ENCODE measurements around the gene R3HDM1. TPM values are rescaled to one million over a fixed set of nuclear protein-coding genes. Genes with fewer than 3 reads are reported as not detected.

The R3HDM1 gene
- total RNA-seq, 1 experiment from 2014 or later = 62.6 TPM

- Histone ChIP-seq H3K27ac (ENCODE audit: low read length) (no peak overlapping the region), H3K36me3 (ENCODE audit: control insufficient read depth, insufficient read depth, low read length) (peaks cover 45% of the 10 kb centered on the region), H3K4me3 (ENCODE audit: low read depth in 2 of 2, low read length in 2 of 2) (no peak overlapping the region), H3K4me1 (ENCODE audit: control insufficient read depth, insufficient read depth, low read length) (no peaks in the 10 kb centered on the region), H3K27me3 (ENCODE audit: control insufficient read depth, insufficient read depth, low read length) (no peaks in the 10 kb centered on the region), H3K9me3 (ENCODE audit: control insufficient read depth, insufficient read depth, low read depth, low read length) (no peaks in the 10 kb centered on the region)
- no TSS peak for BruUV-seq (replicated peaks)
- in situ Hi-C loops (cut with HindIII; ENCODE audit: low pct_unique_long_range_greater_than_20kb, low sequenced_read_pairs) = no loop called here
- CTCF ChIA-PET = no interaction called here
- intact Hi-C loops (cut with micrococcal nuclease; ENCODE audit: unreplicated experiment) = no loop called here
- POLR2A ChIA-PET = interaction anchor here (0.5 kb wide), 1 partner anchor 23 kb away, joined by 5 read pairs; no protein-coding TSS in a partner anchor
- no peak for TF ChIP-seq CTCF (IDR thresholded peaks at IDR 0.05)
- no peak for TF ChIP-seq REST (IDR thresholded peaks at IDR 0.05; ENCODE audit: insufficient read depth in 1 of 2, low read depth in 2 of 2, low read length in 1 of 2)
- no peak for TF ChIP-seq POLR2AphosphoS5 (IDR thresholded peaks at IDR 0.05; ENCODE audit: low read depth, low read length)
- no peak for TF ChIP-seq TCF7L2 (IDR thresholded peaks at IDR 0.05; ENCODE audit: low read depth, low read length)
- no peak for TF ChIP-seq SIN3A (IDR thresholded peaks at IDR 0.05; ENCODE audit: borderline replicate concordance, insufficient read depth, low read depth, low read length)
- no peak for DNase-seq (ENCODE audit: low read depth, low spot score)
- no peak for ATAC-seq
Measured at GRCh38 chr2:135636982-135637381, 105.7 kb downstream of the R3HDM1 start.

- TF ChIP-seq REST (IDR thresholded peaks at IDR 0.05; ENCODE audit: insufficient read depth in 1 of 2, low read depth in 2 of 2, low read length in 1 of 2) = no peak
- TF ChIP-seq SIN3A (IDR thresholded peaks at IDR 0.05; ENCODE audit: borderline replicate concordance, insufficient read depth, low read depth, low read length) = no peak
- no peak for TF ChIP-seq CTCF (IDR thresholded peaks at IDR 0.05)
- TF ChIP-seq TCF7L2 (IDR thresholded peaks at IDR 0.05; ENCODE audit: low read depth, low read length) = no peak
- no peak for TF ChIP-seq POLR2AphosphoS5 (IDR thresholded peaks at IDR 0.05; ENCODE audit: low read depth, low read length)
- ChIA-PET POLR2A (no interaction called here), CTCF (no interaction called here)
- ATAC-seq (no peak), DNase-seq (ENCODE audit: low read depth, low spot score) (no peak)
- no peaks in the 10 kb centered on the region for H3K4me1 ChIP-seq (ENCODE audit: control insufficient read depth, insufficient read depth, low read length)
- no peak overlapping the region for H3K27ac ChIP-seq (ENCODE audit: low read length)
- no TSS peak for BruUV-seq (replicated peaks)
- H3K36me3 ChIP-seq (ENCODE audit: control insufficient read depth, insufficient read depth, low read length) = peaks cover 47% of the 10 kb centered on the region
- H3K27me3 ChIP-seq (ENCODE audit: control insufficient read depth, insufficient read depth, low read length) = no peaks in the 10 kb centered on the region
- H3K9me3 ChIP-seq (ENCODE audit: control insufficient read depth, insufficient read depth, low read depth, low read length) = no peaks in the 10 kb centered on the region
- in situ Hi-C loops (cut with HindIII; ENCODE audit: low pct_unique_long_range_greater_than_20kb, low sequenced_read_pairs) (no loop called here), intact Hi-C loops (cut with micrococcal nuclease; ENCODE audit: unreplicated experiment) (no loop called here)
- no peak overlapping the region for H3K4me3 ChIP-seq (ENCODE audit: low read depth in 2 of 2, low read length in 2 of 2)
Measured at GRCh38 chr2:135637456-135638087, 106.3 kb downstream of the R3HDM1 start.

Measured in Panc1 (cell line).